ENCODE data around the gene DYRK4. TPM values are rescaled to one million over a fixed set of nuclear protein-coding genes. Genes with fewer than 3 reads are reported as not detected.

Gene DYRK4
- polyA plus RNA-seq, 3 donors: 17.4 to 26.9 (median 22.4) TPM

- H3K27ac Mint-ChIP-seq: no peak overlapping the region
These were observed 24.5 kb downstream of the DYRK4 start for GRCh38 chr12:4586500-4586899.

DNA sequence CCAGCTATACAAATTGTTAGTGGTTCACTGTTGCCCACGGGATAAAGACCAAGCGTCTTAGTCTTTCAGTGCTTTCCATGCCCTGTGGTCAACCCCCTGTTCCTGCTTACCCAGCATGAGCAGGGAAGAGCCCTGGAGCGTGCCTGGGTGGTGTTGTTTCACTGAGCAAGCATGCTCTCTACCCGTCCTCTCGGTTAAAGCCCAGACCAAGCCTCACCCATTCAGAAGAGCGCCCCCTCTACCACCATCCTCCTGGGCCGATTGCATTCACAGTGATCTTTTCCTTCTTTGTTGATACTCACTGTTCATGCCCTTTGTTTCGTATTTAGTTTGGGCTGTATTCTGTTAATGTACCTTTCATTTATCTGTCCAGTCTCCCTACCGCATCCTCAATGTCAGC lies 25.1 kb downstream of the DYRK4 start:
- Histone ChIP-seq H3K4me2 (replicated peaks; ENCODE audit: extremely low read depth, low read length, poor library complexity, severe bottlenecking) (no peak overlapping the region), H3K9me3 (replicated peaks in 1 of 2; ENCODE audit: control insufficient read depth in 1 of 2, insufficient read depth in 1 of 2, low read length in 2 of 2) (no peaks in the 10 kb centered on the region), H3K9ac (ENCODE audit: insufficient read depth, low read length, poor library complexity, severe bottlenecking) (no peak overlapping the region), H4K20me1 (ENCODE audit: insufficient read depth, low read length) (no peaks in the 10 kb centered on the region), H3K4me3 (replicated peaks in 1 of 3; ENCODE audit: low read depth in 2 of 3, low read length in 3 of 3) (no peak overlapping the region), H3K27me3 (ENCODE audit: control insufficient read depth in 2 of 2, insufficient read depth in 2 of 2, low read length in 2 of 2) (no peaks in the 10 kb centered on the region), H3K4me1 (ENCODE audit: control insufficient read depth in 1 of 2, insufficient read depth in 2 of 2, low read length in 2 of 2) (no peaks in the 10 kb centered on the region), H3K36me3 (replicated peaks in 1 of 2; ENCODE audit: control insufficient read depth in 1 of 2, insufficient read depth in 2 of 2, low read length in 2 of 2) (no peaks in the 10 kb centered on the region), H3K27ac (ENCODE audit: low read depth in 1 of 2, low read length in 2 of 2) (no peak overlapping the region), H2AFZ (ENCODE audit: insufficient read depth, low read depth, low read length, poor library complexity, severe bottlenecking) (no peak overlapping the region), H3K79me2 (ENCODE audit: insufficient read depth, low read length) (no peaks in the 10 kb centered on the region)
- intact Hi-C loops (cut with micrococcal nuclease): no loop called here
- Mint-ChIP-seq H3K4me1 (no peaks in the 10 kb centered on the region), H3K27me3 (ENCODE audit: low read depth in 3 of 3) (peaks cover 2 to 10% (median 5%) of the 10 kb centered on the region in 3 donors), H3K9me3 (peaks cover 0 to 2% (median 0%) of the 10 kb centered on the region in 7 donors), H3K36me3 (no peaks in the 10 kb centered on the region), H3K4me3 (no peak overlapping the region), H3K27ac (no peak overlapping the region)
- TF ChIP-seq CTCF (IDR thresholded peaks at IDR 0.05): no peak
- DNase-seq: no peak
- WGBS (ENCODE audit: insufficient coverage): 93% methylated on average over 4 of the region's 9 CpGs

More at GRCh38 chr12:4586500-4586899, 24.5 kb downstream of the DYRK4 start:
- no peak for TF ChIP-seq CTCF (IDR thresholded peaks at IDR 0.05)
- H3K9me3 Mint-ChIP-seq: peaks cover 0 to 2% (median 0%) of the 10 kb centered on the region in 7 donors
- H3K36me3 ChIP-seq (replicated peaks in 1 of 2; ENCODE audit: control insufficient read depth in 1 of 2, insufficient read depth in 2 of 2, low read length in 2 of 2): no peaks in the 10 kb centered on the region
- H3K27me3 Mint-ChIP-seq (ENCODE audit: low read depth in 3 of 3): peaks cover 3 to 12% (median 7%) of the 10 kb centered on the region in 3 donors
- no peak overlapping the region for H3K27ac ChIP-seq (ENCODE audit: low read depth in 1 of 2, low read length in 2 of 2)
- no peak overlapping the region for H3K4me3 Mint-ChIP-seq
- intact Hi-C loops (cut with micrococcal nuclease): no loop called here
- no peak overlapping the region for H3K9ac ChIP-seq (ENCODE audit: insufficient read depth, low read length, poor library complexity, severe bottlenecking)
- no peak overlapping the region for H2AFZ ChIP-seq (ENCODE audit: insufficient read depth, low read depth, low read length, poor library complexity, severe bottlenecking)
- H3K4me1 ChIP-seq (ENCODE audit: control insufficient read depth in 1 of 2, insufficient read depth in 2 of 2, low read length in 2 of 2): no peaks in the 10 kb centered on the region
- 67% methylated on average over 5 of the region's 5 CpGs for WGBS (ENCODE audit: insufficient coverage)
- no peaks in the 10 kb centered on the region for H3K9me3 ChIP-seq (replicated peaks in 1 of 2; ENCODE audit: control insufficient read depth in 1 of 2, insufficient read depth in 1 of 2, low read length in 2 of 2)
- no peaks in the 10 kb centered on the region for H4K20me1 ChIP-seq (ENCODE audit: insufficient read depth, low read length)
- H3K4me3 ChIP-seq (replicated peaks in 1 of 3; ENCODE audit: low read depth in 2 of 3, low read length in 3 of 3): no peak overlapping the region
- H3K4me2 ChIP-seq (replicated peaks; ENCODE audit: extremely low read depth, low read length, poor library complexity, severe bottlenecking): no peak overlapping the region
- no peaks in the 10 kb centered on the region for H3K79me2 ChIP-seq (ENCODE audit: insufficient read depth, low read length)
- H3K27me3 ChIP-seq (ENCODE audit: control insufficient read depth in 2 of 2, insufficient read depth in 2 of 2, low read length in 2 of 2): no peaks in the 10 kb centered on the region
- no peak for DNase-seq
- no peaks in the 10 kb centered on the region for H3K36me3 Mint-ChIP-seq
- no peaks in the 10 kb centered on the region for H3K4me1 Mint-ChIP-seq

All from CD14-positive monocyte (primary cell).